Heart left ventricle (tissue), 16 donors: ENCODE data around the gene PFN4. TPM values are rescaled to one million over a fixed set of nuclear protein-coding genes. Genes with fewer than 3 reads are reported as not detected.
"Not testable (repeated sequence)": the region's sequence is repeated elsewhere in the genome, so short reads cannot be mapped to it uniquely, and the experiment has no call there.

Experiments
- ATAC-seq, 4 donors: fragments of 200-7000 bp; cut with Tn5 transposase; one replicate each; pipeline ENCODE4 v1.9.1; 2020 to 2022; ENCODE audit warnings: moderate library complexity in 4 of 4, mild to moderate bottlenecking in 3 of 4, moderate number of reproducible peaks in 1 of 4
- DNase-seq, 5 donors: peaks; one replicate each; pipeline ENCODE4 v3.0.0-alpha.2; 2020
- H3K27ac ChIP-seq, 12 donors: fragments of 200-600 bp; sonication (generic) in 4 of 12; one replicate each; pipeline versions ENCODE4 v1.5.0 to v1.8.0; 2016 to 2022; ENCODE audit warnings: mild to moderate bottlenecking in 2 of 12
- H3K27me3 ChIP-seq, 9 donors: fragments of 200-600 bp; sonication (generic) in 2 of 9; one replicate each; pipeline versions ENCODE4 v1.5.1 to v1.8.0; 2016 to 2022; ENCODE audit warnings: mild to moderate bottlenecking in 3 of 9
- H3K36me3 ChIP-seq, 9 donors: fragments of 200-600 bp; sonication (generic) in 2 of 9; one replicate each; pipeline versions ENCODE4 v1.5.0 to v1.8.0; 2018 to 2022; ENCODE audit warnings: mild to moderate bottlenecking in 2 of 9
- H3K4me1 ChIP-seq, 12 donors: fragments of 200-600 bp; sonication (generic) in 4 of 12; one replicate each; pipeline versions ENCODE4 v1.5.0 to v1.8.0; 2016 to 2022; ENCODE audit warnings: mild to moderate bottlenecking in 3 of 12
- H3K4me3 ChIP-seq, 12 donors: fragments of 200-600 bp; sonication (generic) in 4 of 12; one replicate each; pipeline versions ENCODE4 v1.5.0 to v1.8.0; 2017 to 2022; ENCODE audit warnings: mild to moderate bottlenecking in 9 of 12, moderate library complexity in 4 of 12
- H3K9me3 ChIP-seq, 12 donors: fragments of 200-600 bp; sonication (generic) in 4 of 12; one replicate each; pipeline versions ENCODE4 v1.5.0 to v1.8.0; 2016 to 2022; ENCODE audit warnings: mild to moderate bottlenecking in 1 of 12
- POLR2A ChIP-seq, 2 donors: fragments of 450-650 bp; IDR thresholded peaks; one replicate each; pipeline ENCODE4 v1.6.1; 2017; ENCODE audit warnings: antibody characterized with exemption in 2 of 2, mild to moderate bottlenecking in 2 of 2, moderate library complexity in 2 of 2
- WGBS, 4 donors: extraction: QIAGEN DNeasy Blood & Tissue Kit in 2 of 4; methylation state at CpG; one replicate each; pipeline versions ENCODE4 v1.1.5 to v1.1.7; 2013 to 2018; 5-methylcytosine and 5-hydroxymethylcytosine counted together
- intact Hi-C, 10 donors: fragments of 100-400 bp; cut with DNase I; formaldehyde crosslinking; loops; one replicate each; pipeline versions ENCODE4 v1.11.1 to v1.14.2; 2022
- polyA plus RNA-seq, 2 donors: library from polyadenylated mRNA; stranded (reverse); fragments of 200-250 nt; gene quantifications; one replicate each; pipeline ENCODE4 v1.2.3, GENCODE V29; 2013
- total RNA-seq, 9 donors: library from RNA; depleted of rRNA in 2 of 9; stranded (reverse); fragments of >200 nt in 2 of 9; fragmentation: NEBNext Ultra II Directional in 3 of 9; extraction: Animal tissue kit (Norgen Biotek cat#: 25700) in 3 of 9; gene quantifications; one replicate each; pipeline versions ENCODE4 v1.1.0 to v1.2.4, GENCODE V29; 2016 to 2023
- TF ChIP-seq, protein P1 (sequence below), 12 donors: fragments of 200-600 bp; sonication (generic) in 4 of 12; IDR thresholded peaks; one replicate each; pipeline versions ENCODE4 v1.5.0 to v1.8.0; 2018 to 2022; ENCODE audit warnings: antibody characterized with exemption in 12 of 12, mild to moderate bottlenecking in 5 of 12
- donor health status: ischemic (EF 13 %, LVEDD 7.1; RV severe dilation, severe dysfunction).
- donor health status: healthy with polysubstance abuse.
- donor health status: DM: no; HTN: yes; CAD: no.
- donor health status: DM: no; HTN: no; CAD: no.
- donor health status: ischemic (EF 25% LVEDD 6.9; RV normal size, moderate dysfunction).
- donor health status: ischemic (EF 25% LVEDD 5.7; RV mildly dilated, moderate dysfunction).
- donor health status: healthy.
- donor health status: DM: yes; HTN: yes; CAD: no.
- donor health status: ischemic (EF 35%, LVEDD 5.7; RV mildly dilated, moderate dysfunction).
- donor health status: nonischemic (EF 11% LVEDD 7.7; RV severe dilation, severe dysfunction).
- donor health status: DM: yes; HTN: yes; CAD: no.
- donor health status: PGD.
- donor health status: ischemic (EF 29% LVEDD 5.4; RV normal size, mild dysfunction).
- donor health status: nonischemic (EF 23%, LVEDD 6.1; RV moderate dilation, normal function).

Gene PFN4
- total and polyA plus RNA-seq, 11 donors, result 0.14 to 2.1 (median 0.59) TPM; not detected in 4

DNA sequence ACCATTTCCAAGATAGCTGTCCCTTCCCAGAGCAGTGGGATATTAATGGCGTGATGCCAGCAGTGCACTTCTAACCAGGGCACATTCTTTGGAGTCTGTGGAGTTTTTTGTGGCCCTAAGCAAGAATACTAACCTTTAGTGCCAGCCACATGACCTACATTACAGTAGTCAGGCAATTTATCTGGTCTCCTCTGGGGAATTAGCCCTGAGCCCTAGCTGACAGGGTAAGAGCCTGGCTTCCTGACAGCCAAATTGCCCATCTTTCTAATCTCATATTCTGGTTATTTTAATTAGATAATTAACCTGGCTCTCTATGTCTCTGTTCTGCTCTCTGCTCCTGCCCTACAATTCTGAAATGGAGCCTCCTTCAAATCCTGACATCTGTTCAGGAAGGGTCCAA, 5.2 kb downstream of the PFN4 start:
- Histone ChIP-seq H3K27me3 (no peaks in the 10 kb centered on the region), H3K36me3 (peaks cover 0 to 6% (median 0%) of the 10 kb centered on the region in 9 donors), H3K9me3 (peaks cover 0 to 11% (median 0%) of the 10 kb centered on the region in 12 donors), H3K27ac (no peak overlapping the region), H3K4me3 (no peak overlapping the region), H3K4me1 (peaks cover 0 to 16% (median 3%) of the 10 kb centered on the region in 12 donors)
- ATAC-seq (no peak), DNase-seq (no peak)
- TF ChIP-seq POLR2A (IDR thresholded peaks at IDR 0.05), result no peak
- TF ChIP-seq, protein P1, sequence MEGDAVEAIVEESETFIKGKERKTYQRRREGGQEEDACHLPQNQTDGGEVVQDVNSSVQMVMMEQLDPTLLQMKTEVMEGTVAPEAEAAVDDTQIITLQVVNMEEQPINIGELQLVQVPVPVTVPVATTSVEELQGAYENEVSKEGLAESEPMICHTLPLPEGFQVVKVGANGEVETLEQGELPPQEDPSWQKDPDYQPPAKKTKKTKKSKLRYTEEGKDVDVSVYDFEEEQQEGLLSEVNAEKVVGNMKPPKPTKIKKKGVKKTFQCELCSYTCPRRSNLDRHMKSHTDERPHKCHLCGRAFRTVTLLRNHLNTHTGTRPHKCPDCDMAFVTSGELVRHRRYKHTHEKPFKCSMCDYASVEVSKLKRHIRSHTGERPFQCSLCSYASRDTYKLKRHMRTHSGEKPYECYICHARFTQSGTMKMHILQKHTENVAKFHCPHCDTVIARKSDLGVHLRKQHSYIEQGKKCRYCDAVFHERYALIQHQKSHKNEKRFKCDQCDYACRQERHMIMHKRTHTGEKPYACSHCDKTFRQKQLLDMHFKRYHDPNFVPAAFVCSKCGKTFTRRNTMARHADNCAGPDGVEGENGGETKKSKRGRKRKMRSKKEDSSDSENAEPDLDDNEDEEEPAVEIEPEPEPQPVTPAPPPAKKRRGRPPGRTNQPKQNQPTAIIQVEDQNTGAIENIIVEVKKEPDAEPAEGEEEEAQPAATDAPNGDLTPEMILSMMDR (IDR thresholded peaks at IDR 0.05), result no peak
- intact Hi-C loops, result no loop called here
- 72 to 90% (median 82%) methylated on average over 1 of the region's 1 CpG for WGBS, 4 donors

- 40 to 42% (median 41%) methylated on average over 2 of the region's 2 CpGs for WGBS, 4 donors
- Histone ChIP-seq H3K4me3 (no peak overlapping the region), H3K9me3 (peaks cover 0 to 11% (median 0%) of the 10 kb centered on the region in 12 donors), H3K27me3 (no peaks in the 10 kb centered on the region), H3K4me1 (peaks cover 0 to 8% (median 0%) of the 10 kb centered on the region in 12 donors), H3K36me3 (peaks cover 0 to 6% (median 0%) of the 10 kb centered on the region in 9 donors), H3K27ac (no peak overlapping the region)
- TF ChIP-seq, protein P1 (IDR thresholded peaks at IDR 0.05), result no peak
- no peak for TF ChIP-seq POLR2A (IDR thresholded peaks at IDR 0.05)
- ATAC-seq, result no peak
- DNase-seq, result no peak
- intact Hi-C loops, result no loop called here
These were observed 8.1 kb downstream of the PFN4 start for GRCh38 chr2:24115057-24115456.

- TF ChIP-seq, protein P1 (IDR thresholded peaks at IDR 0.05), result no peak
- no peak for TF ChIP-seq POLR2A (IDR thresholded peaks at IDR 0.05)
- H3K36me3 ChIP-seq, result peaks cover 0 to 3% (median 0%) of the 10 kb centered on the region in 9 donors
- ATAC-seq (peak; percentile 49 to 84 (median 82)), DNase-seq (no peak)
- no peaks in the 10 kb centered on the region for H3K27me3 ChIP-seq
- WGBS, 4 donors, result 46 to 56% (median 47%) methylated on average over 2 of the region's 2 CpGs
- peaks cover 0 to 8% (median 0%) of the 10 kb centered on the region in 12 donors for H3K4me1 ChIP-seq
- H3K9me3 ChIP-seq, result peaks cover 0 to 24% (median 3%) of the 10 kb centered on the region in 12 donors
- intact Hi-C loops, result no loop called here
- no peak overlapping the region for H3K4me3 ChIP-seq
- peak overlapping the region in 4 of 12 donors; percentile 14 to 59 (median 52) for H3K27ac ChIP-seq
These were observed 11.7 kb downstream of the PFN4 start for GRCh38 chr2:24111407-24111901.

- WGBS, 4 donors, result 81 to 86% (median 83%) methylated on average over 7 of the region's 7 CpGs
- H3K27ac ChIP-seq, result peak overlapping the region in 3 of 12 donors; percentile 50 to 59 (median 55)
- intact Hi-C loops, result no loop called here
- DNase-seq, result no peak
- H3K27me3 ChIP-seq, result no peaks in the 10 kb centered on the region
- H3K36me3 ChIP-seq, result peaks cover 0 to 3% (median 0%) of the 10 kb centered on the region in 9 donors
- peak in 2 of 4 donors; percentile 13 to 20 for ATAC-seq
- peaks cover 0 to 26% (median 3%) of the 10 kb centered on the region in 12 donors for H3K9me3 ChIP-seq
- TF ChIP-seq, protein P1 (IDR thresholded peaks at IDR 0.05), result no peak
- TF ChIP-seq POLR2A (IDR thresholded peaks at IDR 0.05), result no peak
- no peak overlapping the region for H3K4me3 ChIP-seq
- H3K4me1 ChIP-seq, result peaks cover 0 to 8% (median 0%) of the 10 kb centered on the region in 12 donors
These were observed 12.4 kb downstream of the PFN4 start for GRCh38 chr2:24110660-24111303.

- WGBS, 4 donors, result 96 to 100% (median 97%) methylated on average over 1 of the region's 1 CpG
- H3K36me3 ChIP-seq, H3K4me1 ChIP-seq, H3K4me3 ChIP-seq, ATAC-seq, intact Hi-C loops, H3K27ac ChIP-seq, H3K27me3 ChIP-seq, DNase-seq: not testable (repeated sequence)
- H3K9me3 ChIP-seq, result peaks cover 0 to 19% (median 1%) of the 10 kb centered on the region in 12 donors
These were observed 13.7 kb downstream of the PFN4 start for GRCh38 chr2:24109431-24109830.
